ENCODE results near the gene TAF1D. TPM values are rescaled to one million over a fixed set of nuclear protein-coding genes. Genes with fewer than 3 reads are reported as not detected.

TAF1D gene
- total RNA-seq, 3 donors from 2014 or later, result 91.5 to 172 (median 154) TPM

DNA sequence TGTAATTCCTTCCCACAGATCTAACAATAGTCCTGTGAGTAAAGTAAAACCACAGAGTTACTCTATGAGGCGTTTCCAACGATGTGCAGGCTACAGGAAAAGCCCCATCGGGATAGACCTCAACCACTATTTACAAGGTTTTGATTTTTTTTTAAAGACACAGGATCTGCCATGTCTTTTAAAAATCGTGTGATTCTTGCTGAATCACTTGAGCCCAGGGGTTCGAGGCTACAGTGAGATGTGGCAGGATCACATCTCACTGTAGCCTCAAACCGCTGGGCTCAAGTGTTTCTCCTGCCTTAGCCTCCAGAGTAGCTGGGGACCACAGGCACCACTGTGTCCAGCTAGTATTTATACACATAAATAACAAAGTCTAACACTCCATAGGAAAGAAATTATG is 7.8 kb downstream of the TAF1D start:
- Histone ChIP-seq H3K4me3 (no peak overlapping the region), H3K9me3 (no peaks in the 10 kb centered on the region), H3K36me3 (peaks cover 24% of the 10 kb centered on the region), H3K4me1 (peaks cover 0 to 7% of the 10 kb centered on the region in 2 donors), H3K27ac (peak overlapping the region; percentile 19 to 39), H3K27me3 (no peaks in the 10 kb centered on the region)
- TF ChIP-seq POLR2AphosphoS5 (IDR thresholded peaks at IDR 0.05) (no peak), CTCF (IDR thresholded peaks at IDR 0.05) (no peak), POLR2A (IDR thresholded peaks at IDR 0.05) (no peak)
- no peak for DNase-seq (ENCODE audit: low spot score in 2 of 2)
- intact Hi-C loops (cut with DNase I; ENCODE audit: low total_unique reads), result loop anchor here (2.0 kb wide), 1 partner anchor 39 kb away; no protein-coding TSS in a partner anchor

DNA sequence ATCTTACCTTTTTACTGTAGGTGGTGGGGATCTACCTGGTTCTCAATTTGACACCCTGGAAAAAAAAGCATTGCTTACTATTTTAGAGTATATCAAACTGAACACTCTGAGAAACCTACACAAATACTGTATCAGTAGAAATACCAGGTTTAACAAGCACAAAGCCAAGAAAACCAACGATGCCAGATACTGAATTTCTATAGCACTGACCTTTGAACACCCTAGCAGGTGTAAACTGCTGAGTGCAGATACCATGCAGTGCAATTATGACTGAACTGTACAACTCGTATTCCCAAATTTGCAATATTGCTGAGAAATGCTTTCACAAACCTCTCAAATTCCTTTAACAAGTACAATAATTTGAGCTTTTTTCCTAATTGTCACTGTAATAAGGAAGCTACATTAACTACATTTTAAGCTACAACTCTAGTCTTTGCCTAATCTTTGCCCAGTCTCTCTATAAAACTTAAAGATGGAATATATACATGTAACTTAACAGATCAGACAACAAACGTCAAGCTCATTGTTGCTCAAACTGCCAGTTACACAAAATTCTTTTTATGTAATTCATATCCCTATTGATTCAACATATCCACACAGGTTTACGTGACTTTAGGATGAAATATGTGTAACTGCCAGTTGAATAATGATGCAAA is 8.9 kb downstream of the TAF1D start:
- Histone ChIP-seq H3K27ac (no peak overlapping the region), H3K9me3 (no peaks in the 10 kb centered on the region), H3K4me3 (no peak overlapping the region), H3K4me1 (no peaks in the 10 kb centered on the region), H3K36me3 (peaks cover 24% of the 10 kb centered on the region), H3K27me3 (no peaks in the 10 kb centered on the region)
- no peak for TF ChIP-seq POLR2A (IDR thresholded peaks at IDR 0.05)
- no peak for TF ChIP-seq CTCF (IDR thresholded peaks at IDR 0.05)
- TF ChIP-seq POLR2AphosphoS5 (IDR thresholded peaks at IDR 0.05), result no peak
- intact Hi-C loops (cut with DNase I; ENCODE audit: low total_unique reads), result loop anchor here (2.0 kb wide), 1 partner anchor 38 kb away; no protein-coding TSS in a partner anchor
- DNase-seq (ENCODE audit: low spot score in 2 of 2), result no peak

DNA sequence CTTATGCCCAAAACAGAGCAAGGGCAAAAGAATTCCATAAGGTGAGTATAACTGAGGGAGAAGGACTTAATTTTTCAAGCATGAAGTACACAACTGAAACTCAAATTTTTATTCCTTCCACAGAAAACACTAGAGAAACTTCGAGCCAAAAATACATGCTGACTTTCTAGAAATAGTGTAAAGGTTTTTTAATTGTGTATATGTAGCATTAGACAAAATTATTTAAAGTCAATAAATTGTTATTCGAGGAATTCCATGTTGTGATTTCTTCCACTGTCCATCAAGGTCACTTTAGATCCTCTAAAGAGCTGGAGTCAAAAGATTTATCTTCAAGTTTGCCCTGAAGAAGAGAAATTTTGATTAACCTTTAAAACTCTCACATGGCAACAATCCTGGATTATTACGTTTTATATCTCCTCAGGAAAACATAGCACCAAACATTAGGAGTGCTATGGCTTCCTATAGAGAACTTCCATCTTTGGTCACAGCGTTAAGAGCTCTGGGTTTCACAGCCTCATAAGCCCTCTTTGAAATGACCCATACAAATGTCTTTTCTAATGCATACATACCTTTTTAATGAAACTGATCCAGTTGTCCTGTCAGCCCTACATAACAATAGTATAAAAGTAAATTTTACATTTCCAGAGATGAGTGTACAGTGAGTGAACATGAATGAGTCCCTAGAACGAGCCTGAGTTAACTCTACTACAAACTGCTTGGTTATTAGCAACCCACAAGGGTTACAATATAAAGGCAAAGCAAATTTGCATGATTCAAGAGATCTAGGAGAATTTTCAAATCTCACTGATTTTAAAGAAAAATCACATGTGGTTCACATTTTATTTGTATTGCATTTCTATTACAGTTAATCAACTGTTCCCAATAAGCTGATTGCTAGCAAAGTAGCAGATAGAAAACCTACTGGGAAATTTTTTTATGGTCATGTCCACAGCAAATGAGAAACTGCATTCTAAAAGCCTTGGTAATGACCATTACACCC is 10.9 kb downstream of the TAF1D start:
- no peak for DNase-seq (ENCODE audit: low spot score in 2 of 2)
- H3K4me3 ChIP-seq, result no peak overlapping the region
- no peaks in the 10 kb centered on the region for H3K9me3 ChIP-seq
- intact Hi-C loops (cut with DNase I; ENCODE audit: low total_unique reads), result no loop called here
- no peak overlapping the region for H3K27ac ChIP-seq
- H3K4me1 ChIP-seq, result no peaks in the 10 kb centered on the region
- peaks cover 10% of the 10 kb centered on the region for H3K36me3 ChIP-seq
- no peaks in the 10 kb centered on the region for H3K27me3 ChIP-seq
- TF ChIP-seq CTCF (IDR thresholded peaks at IDR 0.05) (no peak), POLR2AphosphoS5 (IDR thresholded peaks at IDR 0.05) (no peak), POLR2A (IDR thresholded peaks at IDR 0.05) (no peak)

DNA sequence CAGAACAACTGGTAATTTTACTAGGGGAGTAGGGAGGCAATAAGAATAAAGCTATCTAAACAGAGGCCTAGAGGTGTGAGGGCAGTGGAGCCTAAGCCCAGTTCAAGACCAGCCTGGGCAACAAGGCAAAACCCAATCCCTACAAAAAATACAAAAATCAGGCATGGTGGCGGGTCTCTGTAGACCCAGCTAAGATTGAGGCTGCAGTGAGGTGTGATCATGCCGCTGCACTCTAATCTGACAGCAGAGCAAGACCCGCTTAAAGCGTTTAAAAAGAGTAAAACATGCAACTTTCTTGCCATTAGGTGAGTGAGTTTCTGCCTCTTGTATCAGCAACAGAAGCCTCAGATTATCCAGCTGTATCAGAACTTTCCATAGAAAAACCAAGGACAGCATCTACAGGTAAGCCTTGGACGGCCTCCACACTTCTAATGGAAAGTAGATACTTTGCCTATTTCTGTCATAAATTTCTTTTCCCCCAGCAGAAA is 12.1 kb downstream of the TAF1D start:
- Histone ChIP-seq H3K4me1 (no peaks in the 10 kb centered on the region), H3K27ac (no peak overlapping the region), H3K4me3 (no peak overlapping the region), H3K27me3 (no peaks in the 10 kb centered on the region), H3K9me3 (no peaks in the 10 kb centered on the region), H3K36me3 (peaks cover 8% of the 10 kb centered on the region)
- no peak for DNase-seq (ENCODE audit: low spot score in 2 of 2)
- TF ChIP-seq POLR2A (IDR thresholded peaks at IDR 0.05), result no peak
- TF ChIP-seq POLR2AphosphoS5 (IDR thresholded peaks at IDR 0.05), result no peak
- intact Hi-C loops (cut with DNase I; ENCODE audit: low total_unique reads), result no loop called here

DNA sequence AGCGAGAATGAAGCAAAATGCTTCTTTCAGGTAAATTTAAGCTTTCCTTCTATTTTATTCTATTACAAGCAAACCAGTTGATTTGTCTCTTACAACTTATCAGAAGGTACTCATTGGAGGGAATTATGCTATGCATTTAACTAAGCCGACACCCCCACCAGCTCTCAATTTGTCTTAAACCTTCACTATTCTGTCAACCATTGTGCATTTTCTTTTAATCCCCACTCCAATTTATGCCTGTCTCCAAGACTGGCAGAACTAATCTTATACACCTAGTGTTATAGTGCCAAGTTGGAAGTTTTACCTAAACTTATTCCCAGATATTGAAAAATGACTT is 12.5 kb downstream of the TAF1D start:
- Histone ChIP-seq H3K36me3 (peaks cover 8% of the 10 kb centered on the region), H3K4me3 (no peak overlapping the region), H3K27me3 (no peaks in the 10 kb centered on the region), H3K27ac (peak overlapping the region in 1 of 2 donors; percentile 15), H3K4me1 (no peaks in the 10 kb centered on the region), H3K9me3 (no peaks in the 10 kb centered on the region)
- intact Hi-C loops (cut with DNase I; ENCODE audit: low total_unique reads), result no loop called here
- DNase-seq (ENCODE audit: low spot score in 2 of 2), result no peak
- no peak for TF ChIP-seq CTCF (IDR thresholded peaks at IDR 0.05)
- TF ChIP-seq POLR2AphosphoS5 (IDR thresholded peaks at IDR 0.05), result no peak
- no peak for TF ChIP-seq POLR2A (IDR thresholded peaks at IDR 0.05)

Data from breast epithelium (tissue), 4 donors.